ENCODE results near the gene HMGB4.

Gene HMGB4

DNA sequence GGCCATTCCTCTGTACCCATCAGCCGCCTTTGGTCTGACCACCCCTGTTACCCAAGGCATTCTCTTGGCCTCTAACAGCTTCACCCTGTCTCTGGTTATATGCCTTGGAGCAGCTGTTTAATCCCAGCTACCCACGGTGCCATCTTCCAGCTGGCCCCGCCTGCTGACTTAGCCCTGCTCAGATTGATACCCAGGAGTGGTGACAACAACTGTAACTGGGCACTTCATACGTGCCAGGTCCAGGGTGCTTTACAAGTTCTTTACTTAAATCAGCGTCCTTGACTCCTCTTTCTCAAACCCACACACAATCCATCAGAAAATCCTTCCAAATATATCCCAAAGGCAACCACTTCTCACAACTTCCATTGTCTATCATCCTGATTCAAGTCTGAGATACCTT is 37.2 kb upstream of the HMGB4 start:
- TF ChIP-seq POLR2A (IDR thresholded peaks at IDR 0.05; ENCODE audit: low read depth, low read length): no peak
- DNase-seq (ENCODE audit: insufficient read length, low spot score) (no peak), FAIRE-seq (no peak)

DNA sequence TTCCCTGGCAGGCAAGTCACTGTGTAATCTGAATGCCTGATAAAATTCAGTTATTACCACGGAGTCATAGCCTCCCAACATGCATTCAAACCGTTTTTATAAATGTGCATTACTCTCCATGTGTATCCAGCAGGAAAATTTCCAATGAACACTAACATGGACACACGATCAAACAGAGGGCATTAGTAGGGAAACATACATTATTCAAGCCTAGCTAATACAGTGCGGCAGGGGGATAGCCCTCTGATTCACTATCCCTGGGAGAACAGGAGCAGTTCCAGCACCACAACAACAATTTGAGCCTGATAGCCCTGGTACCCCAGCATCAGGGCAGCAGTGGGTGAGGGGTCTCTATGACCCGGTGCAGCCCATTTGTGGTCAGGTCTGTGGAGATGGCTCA is 35.8 kb upstream of the HMGB4 start:
- no peak for FAIRE-seq
- no peak for DNase-seq (ENCODE audit: insufficient read length, low spot score)
- no peak for TF ChIP-seq POLR2A (IDR thresholded peaks at IDR 0.05; ENCODE audit: low read depth, low read length)

DNA sequence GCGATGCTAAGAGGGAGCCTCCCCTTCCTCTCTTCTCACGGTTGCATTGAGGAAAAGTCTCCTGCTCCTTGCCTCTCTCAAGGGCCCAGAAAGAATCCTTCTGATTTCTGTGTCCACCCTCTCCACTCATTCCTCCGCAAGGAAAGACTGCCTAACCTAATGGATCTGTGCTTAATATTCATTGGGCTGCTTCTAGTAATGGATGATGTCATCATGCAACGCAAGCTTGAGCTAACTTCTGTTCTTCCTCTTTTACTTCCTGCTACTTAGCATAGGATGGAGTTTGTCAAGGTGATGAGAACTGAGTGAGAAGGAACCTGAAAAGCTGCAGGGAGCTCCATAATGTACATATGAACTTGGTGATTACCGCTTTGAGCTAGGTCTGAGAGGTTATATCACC is 35.2 kb upstream of the HMGB4 start:
- no peak for TF ChIP-seq POLR2A (IDR thresholded peaks at IDR 0.05; ENCODE audit: low read depth, low read length)
- no peak for DNase-seq (ENCODE audit: insufficient read length, low spot score)
- no peak for FAIRE-seq

DNA sequence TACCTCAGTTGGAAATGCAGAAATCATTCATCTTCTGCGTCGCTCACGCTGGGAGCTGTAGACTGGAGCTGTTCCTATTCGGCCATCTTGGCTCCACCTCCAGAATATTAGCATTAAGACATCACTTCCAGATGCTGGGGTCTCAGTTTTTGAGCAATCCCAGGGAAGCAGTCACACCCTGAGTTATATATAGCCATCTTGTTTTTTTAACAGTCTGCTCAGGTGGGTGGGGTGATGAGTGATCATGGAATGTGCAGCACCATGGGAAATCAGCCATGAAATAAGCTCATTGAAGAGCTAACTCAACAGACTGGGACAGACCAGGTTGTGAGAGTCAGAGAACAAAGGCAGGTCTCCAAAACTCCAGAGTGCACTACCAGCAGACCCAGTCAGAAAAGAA is 27.0 kb upstream of the HMGB4 start:
- no peak for FAIRE-seq
- no peak for TF ChIP-seq POLR2A (IDR thresholded peaks at IDR 0.05; ENCODE audit: low read depth, low read length)
- DNase-seq (ENCODE audit: insufficient read length, low spot score): no peak

DNA sequence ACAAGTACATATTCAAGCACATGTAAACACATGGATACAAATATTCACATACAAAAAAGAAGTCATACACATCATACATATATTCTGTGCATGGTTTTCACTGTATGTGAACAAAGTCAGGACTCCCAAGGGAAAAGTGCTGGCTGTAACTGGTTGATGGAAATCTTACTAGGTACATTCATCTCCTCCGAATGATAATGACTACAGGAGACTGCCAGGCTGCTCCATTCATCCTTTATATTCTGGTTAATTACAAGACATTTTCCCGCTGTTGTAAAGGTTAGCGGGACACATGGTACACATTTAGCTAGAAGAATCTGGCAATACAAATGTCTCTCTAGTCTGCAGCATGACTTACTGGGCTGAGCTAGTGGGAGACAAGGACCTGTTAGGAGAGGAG is 26.2 kb upstream of the HMGB4 start:
- TF ChIP-seq POLR2A (IDR thresholded peaks at IDR 0.05; ENCODE audit: low read depth, low read length): no peak
- no peak for FAIRE-seq
- no peak for DNase-seq (ENCODE audit: insufficient read length, low spot score)

DNA sequence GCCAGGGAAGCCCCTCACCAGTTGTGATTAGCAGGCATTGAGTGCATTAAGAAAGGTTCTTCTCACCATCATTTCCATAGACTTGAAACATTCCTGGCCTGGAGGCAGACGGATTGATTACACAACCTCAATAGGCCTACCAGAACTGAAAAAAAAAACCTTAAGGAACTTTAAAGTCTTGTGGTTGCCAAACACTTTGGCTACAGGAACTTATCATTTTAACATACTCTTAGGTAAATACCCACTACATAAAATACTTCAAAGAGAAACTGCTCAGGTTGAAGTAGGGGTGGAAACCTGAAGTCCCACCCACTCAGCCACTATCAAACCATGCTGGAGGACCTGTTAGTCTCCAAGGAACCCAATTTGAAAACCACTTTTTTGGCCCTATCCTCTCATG is 22.4 kb upstream of the HMGB4 start:
- TF ChIP-seq POLR2A (IDR thresholded peaks at IDR 0.05; ENCODE audit: low read depth, low read length): no peak
- FAIRE-seq (no peak), DNase-seq (ENCODE audit: insufficient read length, low spot score) (no peak)

DNA sequence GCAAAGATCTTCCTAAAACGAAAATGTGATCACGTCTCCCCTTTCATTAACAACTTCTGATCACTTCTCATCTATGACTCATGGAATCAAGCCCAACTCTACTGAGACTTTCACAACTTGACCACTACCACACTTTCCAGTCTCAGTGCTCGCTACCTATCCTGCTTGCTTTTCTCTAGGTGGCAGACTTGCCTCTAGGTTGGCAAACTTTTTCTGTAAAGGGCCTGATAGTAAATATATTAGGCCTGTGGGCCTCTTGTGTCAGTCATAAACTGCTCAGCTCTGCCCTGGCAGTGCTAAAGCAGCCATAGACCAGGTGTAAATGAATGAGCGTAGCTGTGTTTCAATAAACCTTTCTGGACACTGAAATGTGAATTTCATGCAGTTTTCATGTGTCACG is 21.5 kb upstream of the HMGB4 start:
- FAIRE-seq: no peak

DNA sequence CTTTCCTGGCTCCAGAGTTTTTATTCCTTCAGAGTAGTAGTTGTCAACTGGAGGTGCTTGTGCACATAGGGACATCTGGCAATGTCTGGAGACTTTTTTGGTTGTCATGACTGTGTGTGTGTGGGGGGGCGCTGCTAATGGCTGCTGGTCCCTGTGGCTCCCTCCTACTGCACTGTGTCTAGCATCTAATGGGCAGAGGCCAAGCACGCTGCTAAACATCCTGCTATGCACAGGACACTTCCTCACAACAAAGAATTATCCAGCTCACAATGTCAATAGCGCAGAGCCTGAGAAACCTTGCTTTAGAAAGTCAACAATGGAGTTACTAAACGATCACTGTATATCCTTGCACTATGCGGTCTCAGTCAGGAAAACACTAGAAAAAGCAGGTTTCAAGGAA is 19.7 kb upstream of the HMGB4 start:
- DNase-seq (ENCODE audit: insufficient read length, low spot score): no peak
- no peak for TF ChIP-seq POLR2A (IDR thresholded peaks at IDR 0.05; ENCODE audit: low read depth, low read length)
- no peak for FAIRE-seq

More for the DNA sequence above, 21.5 kb upstream of the HMGB4 start:
- no peak for DNase-seq (ENCODE audit: insufficient read length, low spot score)
- TF ChIP-seq POLR2A (IDR thresholded peaks at IDR 0.05; ENCODE audit: low read depth, low read length): no peak

DNA sequence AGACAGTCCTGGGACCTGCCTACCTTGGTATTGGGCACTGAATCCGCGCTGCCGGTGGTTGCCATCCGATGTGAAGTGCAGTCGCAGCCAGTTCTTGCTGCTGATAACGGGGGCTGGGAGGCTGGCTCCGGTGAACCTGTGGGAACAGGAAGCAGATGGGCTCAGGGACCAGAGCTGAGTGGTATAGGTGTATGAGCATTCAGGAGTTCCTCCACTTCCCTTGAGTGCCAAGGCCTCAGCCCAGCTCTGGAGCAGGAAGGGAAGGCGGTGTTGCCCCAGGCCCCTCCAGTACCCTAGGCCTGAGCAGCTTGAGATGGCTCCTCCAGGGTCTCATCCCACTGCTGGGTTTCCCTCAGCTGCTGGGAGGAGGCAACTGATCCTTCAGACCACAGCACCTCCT is 17.0 kb upstream of the HMGB4 start:
- FAIRE-seq: no peak
- no peak for TF ChIP-seq POLR2A (IDR thresholded peaks at IDR 0.05; ENCODE audit: low read depth, low read length)
- no peak for DNase-seq (ENCODE audit: insufficient read length, low spot score)

DNA sequence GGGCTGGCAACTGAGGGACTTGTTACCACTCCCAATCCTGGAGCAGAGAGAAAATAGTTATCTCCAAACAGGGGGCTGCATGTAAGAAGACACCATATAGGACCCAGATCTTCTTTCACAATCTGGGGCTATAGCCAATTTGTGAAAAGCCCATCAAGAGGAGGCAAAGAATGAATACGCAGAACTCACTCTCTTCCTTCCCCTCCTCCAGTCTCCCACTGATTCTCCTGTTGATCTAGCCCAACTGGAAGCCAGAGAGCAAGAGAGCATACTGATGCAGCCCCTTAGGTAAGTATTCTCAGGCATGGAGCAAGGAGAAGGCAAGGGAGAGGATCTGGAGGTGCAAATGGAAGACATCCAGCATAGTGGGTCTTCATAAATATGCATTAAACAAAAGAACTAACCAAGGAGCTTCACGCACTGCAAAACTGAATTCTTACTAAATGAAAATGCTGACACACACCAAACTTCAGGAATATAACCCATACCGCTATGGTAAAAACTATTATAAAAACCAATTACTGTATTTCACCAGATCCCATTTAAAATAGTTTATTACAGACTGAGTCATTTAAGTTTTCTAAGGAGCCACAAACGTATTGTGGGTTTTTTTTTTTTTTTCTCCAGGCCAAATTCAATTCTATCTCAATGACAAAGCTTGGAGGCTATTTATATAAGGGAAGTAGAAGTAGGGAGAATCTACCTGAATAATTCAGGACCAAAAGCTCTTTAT is 15.5 kb upstream of the HMGB4 start:
- no peak for FAIRE-seq
- TF ChIP-seq POLR2A (IDR thresholded peaks at IDR 0.05; ENCODE audit: low read depth, low read length): no peak
- DNase-seq (ENCODE audit: insufficient read length, low spot score): no peak

DNA sequence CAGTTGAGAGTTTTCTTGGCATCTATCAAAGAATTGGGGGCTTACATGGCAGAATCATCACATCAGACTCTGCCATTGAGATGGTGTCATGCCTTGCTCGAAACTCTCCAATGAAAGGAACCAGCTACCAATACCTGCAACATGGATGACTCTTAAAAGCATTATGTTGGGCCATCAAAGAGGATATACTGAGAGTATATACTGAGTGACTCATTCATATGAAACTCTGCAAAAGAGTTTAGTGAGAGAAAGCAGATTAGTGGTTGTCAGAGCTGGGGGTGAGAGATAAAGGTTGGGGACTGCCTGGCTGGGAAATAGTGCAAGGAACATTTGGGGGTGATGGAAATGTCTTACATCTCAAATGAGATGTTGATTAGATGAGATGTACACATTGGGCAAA is 14.7 kb upstream of the HMGB4 start:
- DNase-seq (ENCODE audit: insufficient read length, low spot score) (no peak), FAIRE-seq (peak; percentile 45)
- no peak for TF ChIP-seq POLR2A (IDR thresholded peaks at IDR 0.05; ENCODE audit: low read depth, low read length)

DNA sequence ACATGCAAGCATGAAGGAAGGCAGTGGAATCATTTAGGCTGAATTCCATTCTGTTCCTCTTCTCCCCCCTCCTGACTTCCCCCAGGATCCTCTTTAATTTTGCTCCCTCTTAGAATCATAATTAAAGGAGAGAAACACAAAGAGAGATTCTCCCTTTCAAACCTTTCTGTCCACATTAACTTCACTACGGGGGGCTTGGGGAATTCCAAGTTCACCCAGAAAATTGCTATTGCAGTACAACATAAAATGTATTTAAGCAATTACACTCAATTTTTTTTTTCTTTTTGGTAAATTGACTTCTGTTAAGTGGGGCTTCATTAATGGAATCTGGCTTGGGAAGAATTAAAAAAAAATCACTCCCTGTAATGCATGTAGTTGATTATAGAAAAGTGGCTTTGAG is 13.4 kb upstream of the HMGB4 start:
- no peak for TF ChIP-seq POLR2A (IDR thresholded peaks at IDR 0.05; ENCODE audit: low read depth, low read length)
- DNase-seq (ENCODE audit: insufficient read length, low spot score) (no peak), FAIRE-seq (no peak)

DNA sequence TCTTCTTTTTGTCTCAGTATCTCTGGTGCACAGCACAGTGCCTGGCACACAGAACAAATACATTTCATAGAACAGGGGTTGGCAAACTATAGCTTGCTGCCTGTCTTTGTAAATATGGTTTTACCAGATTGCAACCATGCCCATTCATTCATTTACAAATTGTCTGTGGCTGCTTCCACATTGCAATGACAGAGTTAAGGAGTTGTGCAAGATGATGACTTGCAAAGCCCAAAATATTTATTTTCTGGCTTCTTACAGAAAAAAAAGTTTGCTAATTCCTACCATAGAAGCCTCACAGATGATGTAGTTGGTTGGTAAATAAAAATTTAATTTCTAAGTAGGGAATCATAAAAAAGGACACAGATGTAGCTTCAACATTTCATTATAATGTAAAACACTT is 11.2 kb upstream of the HMGB4 start:
- TF ChIP-seq POLR2A (IDR thresholded peaks at IDR 0.05; ENCODE audit: low read depth, low read length): no peak
- FAIRE-seq (no peak), DNase-seq (ENCODE audit: insufficient read length, low spot score) (no peak)

DNA sequence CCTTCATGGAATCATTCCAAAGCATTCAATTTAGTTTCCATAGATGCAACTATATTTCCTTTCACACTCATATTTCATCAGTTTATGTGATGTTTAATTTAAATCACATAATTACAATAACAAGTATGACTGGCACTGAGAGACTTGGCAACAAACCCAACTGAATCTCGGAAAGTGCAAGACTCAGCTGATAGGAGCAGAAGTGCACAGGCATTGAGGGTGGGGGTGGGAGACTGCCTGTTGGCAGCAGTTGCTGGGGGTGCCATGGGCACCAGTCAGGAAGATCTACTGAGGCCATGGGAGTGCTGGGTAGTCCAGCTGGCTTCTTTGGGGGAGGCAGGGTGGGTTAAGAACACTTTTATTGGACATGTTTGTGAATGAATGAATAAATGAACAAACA is 10.4 kb upstream of the HMGB4 start:
- TF ChIP-seq POLR2A (IDR thresholded peaks at IDR 0.05; ENCODE audit: low read depth, low read length): no peak
- DNase-seq (ENCODE audit: insufficient read length, low spot score) (no peak), FAIRE-seq (no peak)

DNA sequence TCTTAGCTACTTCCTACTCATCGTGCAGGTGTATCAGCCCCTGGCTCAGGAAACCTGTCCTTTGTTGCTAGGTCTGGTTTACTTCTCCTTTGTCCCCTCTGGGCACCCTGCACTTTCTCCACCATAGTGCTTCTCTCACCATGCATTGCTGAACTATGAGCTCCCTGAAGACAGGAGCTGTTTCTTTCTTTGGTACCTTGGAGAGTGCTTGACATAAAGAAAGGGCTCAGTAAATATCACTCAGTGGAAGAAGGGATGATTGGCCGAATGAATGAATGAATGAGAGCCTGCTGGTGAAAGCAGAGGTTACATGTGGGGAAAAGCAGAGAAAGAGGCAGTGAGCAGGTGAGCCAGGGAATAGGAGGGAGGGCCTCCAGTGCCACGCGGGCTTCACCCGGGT is 9.8 kb upstream of the HMGB4 start:
- no peak for DNase-seq (ENCODE audit: insufficient read length, low spot score)
- TF ChIP-seq POLR2A (IDR thresholded peaks at IDR 0.05; ENCODE audit: low read depth, low read length): no peak
- FAIRE-seq: no peak

DNA sequence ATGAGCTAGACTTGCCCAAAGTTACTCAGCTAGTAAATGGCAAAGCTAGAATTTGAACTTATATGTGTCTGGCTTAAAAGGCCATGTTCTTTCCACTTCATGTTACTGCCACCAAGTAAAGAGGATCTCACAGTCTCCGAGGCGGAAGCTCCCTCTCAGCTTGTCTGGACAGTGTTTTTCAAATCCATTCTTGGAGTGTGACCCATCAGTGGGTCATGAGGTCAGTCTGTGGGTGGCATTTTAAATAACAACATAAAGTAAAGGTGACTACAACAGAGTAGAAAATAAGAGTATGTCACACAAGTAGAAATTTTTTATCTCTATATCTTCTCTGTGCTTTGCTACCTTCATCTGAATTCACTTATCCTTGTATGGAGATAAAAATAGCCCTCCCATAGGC is 3.2 kb upstream of the HMGB4 start:
- DNase-seq (ENCODE audit: insufficient read length, low spot score): no peak
- no peak for FAIRE-seq
- no peak for TF ChIP-seq POLR2A (IDR thresholded peaks at IDR 0.05; ENCODE audit: low read depth, low read length)
